ENCODE data around the gene SLC7A4. TPM values are rescaled to one million over a fixed set of nuclear protein-coding genes. Genes with fewer than 3 reads are reported as not detected.
A peak's percentile ranks its signal among the peaks of the same experiment; 100 is the strongest.

The SLC7A4 gene
- total and polyA plus RNA-seq, 7 experiments from 2014 or later: 0.08 to 0.13 (median 0.13) TPM; not detected in 4

DNA sequence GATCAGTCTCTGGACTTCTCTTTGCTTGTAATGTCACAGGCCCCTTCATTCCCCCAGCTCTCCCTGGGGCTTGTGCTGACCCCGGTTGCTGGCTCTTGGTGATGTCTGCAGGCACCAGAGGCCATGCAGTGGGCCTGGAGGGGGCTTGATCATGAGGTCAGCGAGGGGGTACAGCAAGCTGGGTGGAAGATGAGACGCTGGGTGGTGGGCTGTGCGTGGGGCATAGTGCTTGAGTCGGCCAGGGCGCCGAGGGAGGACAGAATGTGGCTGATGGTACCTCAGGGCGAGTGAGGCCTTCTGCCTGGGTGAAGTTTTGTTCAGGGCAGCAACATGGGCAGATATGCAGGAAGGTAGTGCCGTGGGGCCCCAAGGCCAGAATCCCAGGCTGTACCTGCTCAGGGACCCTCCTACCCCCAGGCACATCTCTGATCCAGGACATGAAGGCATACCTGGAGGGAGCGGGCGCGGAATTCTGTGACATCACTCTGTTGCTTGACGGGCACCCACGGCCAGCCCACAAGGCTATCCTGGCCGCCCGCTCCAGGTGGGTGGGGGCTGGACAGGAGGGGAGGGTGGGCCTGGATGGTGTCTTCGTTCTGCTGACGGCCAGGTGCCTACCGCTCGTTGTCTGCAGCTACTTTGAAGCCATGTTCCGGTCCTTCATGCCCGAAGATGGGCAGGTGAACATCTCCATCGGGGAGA lies 36.9 kb downstream of the SLC7A4 start:
- Histone ChIP-seq H3K36me3 (ENCODE audit: control insufficient read depth in 2 of 3, insufficient read depth in 3 of 3, low read length in 3 of 3) (peaks cover 0 to 96% (median 10%) of the 10 kb centered on the region in 3 experiments), H3K4me3 (ENCODE audit: low read length) (no peak overlapping the region), H3K27me3 (ENCODE audit: control insufficient read depth in 2 of 2, insufficient read depth in 2 of 2, low read length in 2 of 2) (no peaks in the 10 kb centered on the region), H3K4me1 (ENCODE audit: control insufficient read depth in 2 of 2, insufficient read depth in 2 of 2, low read length in 2 of 2) (peaks cover 4 to 10% of the 10 kb centered on the region in 2 donors), H3K9me3 (ENCODE audit: control insufficient read depth in 2 of 3, low read length in 3 of 3) (no peaks in the 10 kb centered on the region), H3K27ac (ENCODE audit: low read depth, low read length) (no peak overlapping the region)
- Mint-ChIP-seq H3K4me1 (peaks cover 5 to 15% (median 10%) of the 10 kb centered on the region in 7 donors), H3K36me3 (no peaks in the 10 kb centered on the region), H3K9me3 (no peaks in the 10 kb centered on the region), H3K4me3 (no peak overlapping the region), H3K27ac (peak overlapping the region in 3 of 9 donors; percentile 33 to 75 (median 70)), H3K27me3 (no peaks in the 10 kb centered on the region)
- POLR2A ChIA-PET: no interaction called here
- DNase-seq (no peak), ATAC-seq (no peak)
- intact Hi-C loops (cut with micrococcal nuclease): no loop called here
- CTCF ChIA-PET: no interaction called here

DNA sequence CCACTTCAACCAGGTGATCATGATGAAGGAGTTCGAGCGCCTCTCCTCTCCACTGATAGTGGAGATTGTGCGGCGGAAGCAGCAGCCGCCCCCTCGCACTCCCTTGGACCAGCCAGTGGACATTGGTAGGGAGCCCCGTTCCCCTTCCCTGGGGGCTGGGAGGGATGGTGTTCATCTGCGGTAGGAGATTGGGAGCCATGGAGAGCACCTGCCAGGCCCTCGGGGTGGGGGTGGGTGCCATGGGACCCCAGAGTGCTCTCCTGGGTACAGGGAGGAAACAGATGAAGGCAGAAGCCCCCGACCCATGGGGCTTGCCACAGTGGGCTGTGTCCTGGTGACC lies 37.5 kb downstream of the SLC7A4 start:
- Histone ChIP-seq H3K4me3 (ENCODE audit: low read length) (no peak overlapping the region), H3K9me3 (ENCODE audit: control insufficient read depth in 2 of 3, low read length in 3 of 3) (no peaks in the 10 kb centered on the region), H3K27ac (ENCODE audit: low read depth, low read length) (no peak overlapping the region), H3K4me1 (ENCODE audit: control insufficient read depth in 2 of 2, insufficient read depth in 2 of 2, low read length in 2 of 2) (peaks cover 0 to 4% of the 10 kb centered on the region in 2 donors), H3K27me3 (ENCODE audit: control insufficient read depth in 2 of 2, insufficient read depth in 2 of 2, low read length in 2 of 2) (no peaks in the 10 kb centered on the region), H3K36me3 (ENCODE audit: control insufficient read depth in 2 of 3, insufficient read depth in 3 of 3, low read length in 3 of 3) (peaks cover 0 to 90% (median 9%) of the 10 kb centered on the region in 3 experiments)
- Mint-ChIP-seq H3K27me3 (no peaks in the 10 kb centered on the region), H3K27ac (peak overlapping the region in 1 of 9 donors; percentile 23), H3K36me3 (no peaks in the 10 kb centered on the region), H3K4me3 (no peak overlapping the region), H3K4me1 (peaks cover under 1 to 11% (median 9%) of the 10 kb centered on the region in 7 donors), H3K9me3 (no peaks in the 10 kb centered on the region)
- no peak for ATAC-seq
- ChIA-PET POLR2A (interaction anchor here (1.5 kb wide), 1 partner anchor 9 kb away, joined by 4 read pairs; no protein-coding TSS in a partner anchor), CTCF (no interaction called here)
- intact Hi-C loops (cut with micrococcal nuclease): no loop called here
- DNase-seq: no peak

GRCh38 chr22:20994128-20994901 lies 38.0 kb downstream of the SLC7A4 start:
- ChIA-PET CTCF (no interaction called here), POLR2A (interaction anchor here (1.5 kb wide), 1 partner anchor 9 kb away, joined by 4 read pairs; no protein-coding TSS in a partner anchor)
- Histone ChIP-seq H3K27ac (ENCODE audit: low read depth, low read length) (no peak overlapping the region), H3K36me3 (ENCODE audit: control insufficient read depth in 2 of 3, insufficient read depth in 3 of 3, low read length in 3 of 3) (peaks cover 0 to 85% (median 7%) of the 10 kb centered on the region in 3 experiments), H3K4me3 (ENCODE audit: low read length) (no peak overlapping the region), H3K4me1 (ENCODE audit: control insufficient read depth in 2 of 2, insufficient read depth in 2 of 2, low read length in 2 of 2) (peaks cover 0 to 5% of the 10 kb centered on the region in 2 donors), H3K9me3 (ENCODE audit: control insufficient read depth in 2 of 3, low read length in 3 of 3) (no peaks in the 10 kb centered on the region), H3K27me3 (ENCODE audit: control insufficient read depth in 2 of 2, insufficient read depth in 2 of 2, low read length in 2 of 2) (no peaks in the 10 kb centered on the region)
- peak overlapping the region in 1 of 9 donors; percentile 23 for H3K27ac Mint-ChIP-seq
- DNase-seq (no peak), ATAC-seq (no peak)
- H3K4me3 Mint-ChIP-seq: no peak overlapping the region
- intact Hi-C loops (cut with micrococcal nuclease): no loop called here
- no peaks in the 10 kb centered on the region for H3K9me3 Mint-ChIP-seq
- H3K4me1 Mint-ChIP-seq: peaks cover 0 to 14% (median 10%) of the 10 kb centered on the region in 7 donors
- H3K36me3 Mint-ChIP-seq: no peaks in the 10 kb centered on the region
- no peaks in the 10 kb centered on the region for H3K27me3 Mint-ChIP-seq

- CTCF ChIA-PET: no interaction called here
- POLR2A ChIA-PET: interaction anchor here (1.5 kb wide), 1 partner anchor 8 kb away, joined by 4 read pairs; no protein-coding TSS in a partner anchor
- no peak overlapping the region for H3K27ac Mint-ChIP-seq
- peaks cover 0 to 5% of the 10 kb centered on the region in 2 donors for H3K4me1 ChIP-seq (ENCODE audit: control insufficient read depth in 2 of 2, insufficient read depth in 2 of 2, low read length in 2 of 2)
- no peak for ATAC-seq
- peaks cover 0 to 80% (median 7%) of the 10 kb centered on the region in 3 experiments for H3K36me3 ChIP-seq (ENCODE audit: control insufficient read depth in 2 of 3, insufficient read depth in 3 of 3, low read length in 3 of 3)
- H3K9me3 Mint-ChIP-seq: no peaks in the 10 kb centered on the region
- no peaks in the 10 kb centered on the region for H3K36me3 Mint-ChIP-seq
- H3K27me3 ChIP-seq (ENCODE audit: control insufficient read depth in 2 of 2, insufficient read depth in 2 of 2, low read length in 2 of 2): no peaks in the 10 kb centered on the region
- DNase-seq: no peak
- H3K4me1 Mint-ChIP-seq: peaks cover 0 to 13% (median 8%) of the 10 kb centered on the region in 7 donors
- H3K27ac ChIP-seq (ENCODE audit: low read depth, low read length): no peak overlapping the region
- H3K4me3 ChIP-seq (ENCODE audit: low read length): no peak overlapping the region
- no peaks in the 10 kb centered on the region for H3K27me3 Mint-ChIP-seq
- no peaks in the 10 kb centered on the region for H3K9me3 ChIP-seq (ENCODE audit: control insufficient read depth in 2 of 3, low read length in 3 of 3)
- intact Hi-C loops (cut with micrococcal nuclease): no loop called here
- no peak overlapping the region for H3K4me3 Mint-ChIP-seq
These were observed 38.8 kb downstream of the SLC7A4 start for GRCh38 chr22:20993304-20994127.

DNA sequence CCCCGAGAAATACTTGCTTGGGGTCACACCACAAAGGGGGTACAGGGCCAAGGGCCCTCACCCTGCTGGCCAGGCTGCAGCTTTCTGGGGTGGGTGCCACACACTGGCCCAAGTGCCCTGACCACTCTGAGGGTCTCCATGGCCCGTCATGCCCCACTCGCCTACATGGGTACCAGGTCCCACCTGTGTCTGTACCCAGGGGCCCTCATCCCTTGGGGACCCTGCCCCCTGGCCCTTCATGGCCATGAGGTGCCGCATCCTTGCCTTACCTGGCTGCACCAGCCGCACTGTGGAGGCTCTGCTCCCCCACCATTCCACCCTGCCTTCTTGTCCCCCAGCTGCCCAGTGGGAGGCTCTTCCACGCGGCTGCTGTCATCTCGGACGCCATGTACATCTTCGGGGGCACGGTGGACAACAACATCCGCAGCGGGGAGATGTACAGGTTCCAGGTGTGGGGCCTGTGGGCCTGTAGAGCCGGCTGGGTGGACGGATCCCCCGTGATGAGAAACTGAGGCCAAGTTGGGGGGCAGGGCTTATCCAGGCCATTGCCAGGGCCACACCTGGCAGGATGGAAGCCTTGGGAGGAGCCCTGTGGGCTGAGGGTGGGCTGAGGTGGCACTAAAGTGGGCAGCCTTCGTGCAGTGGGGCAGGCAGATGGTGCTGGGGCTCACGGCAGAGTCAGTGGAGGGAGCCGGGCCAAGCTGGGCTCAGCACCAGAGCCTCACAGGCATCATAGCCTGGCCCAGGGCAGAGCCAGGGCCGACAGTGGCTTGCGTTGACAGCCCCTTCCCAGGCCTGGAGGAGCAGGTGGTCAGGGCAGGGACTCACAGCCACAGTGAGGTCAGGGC lies 39.7 kb downstream of the SLC7A4 start:
- intact Hi-C loops (cut with micrococcal nuclease): no loop called here
- Histone ChIP-seq H3K4me3 (ENCODE audit: low read length) (no peak overlapping the region), H3K9me3 (ENCODE audit: control insufficient read depth in 2 of 3, low read length in 3 of 3) (no peaks in the 10 kb centered on the region), H3K27me3 (ENCODE audit: control insufficient read depth in 2 of 2, insufficient read depth in 2 of 2, low read length in 2 of 2) (no peaks in the 10 kb centered on the region), H3K4me1 (ENCODE audit: control insufficient read depth in 2 of 2, insufficient read depth in 2 of 2, low read length in 2 of 2) (peaks cover 0 to 5% of the 10 kb centered on the region in 2 donors), H3K27ac (ENCODE audit: low read depth, low read length) (no peak overlapping the region), H3K36me3 (ENCODE audit: control insufficient read depth in 2 of 3, insufficient read depth in 3 of 3, low read length in 3 of 3) (peaks cover 0 to 80% (median 7%) of the 10 kb centered on the region in 3 experiments)
- peaks cover 0 to 9% (median 4%) of the 10 kb centered on the region in 7 donors for H3K4me1 Mint-ChIP-seq
- ATAC-seq (no peak), DNase-seq (no peak)
- H3K36me3 Mint-ChIP-seq: peaks cover 0 to 2% (median 0%) of the 10 kb centered on the region in 5 donors
- POLR2A ChIA-PET: interaction anchor here (0.7 kb wide), 1 partner anchor 152 kb away, joined by 3 read pairs; no protein-coding TSS in a partner anchor
- H3K27ac Mint-ChIP-seq: no peak overlapping the region
- H3K27me3 Mint-ChIP-seq: no peaks in the 10 kb centered on the region
- CTCF ChIA-PET: interaction anchor here (0.6 kb wide), 1 partner anchor 544 kb away, joined by 4 read pairs; no protein-coding TSS in a partner anchor
- peaks cover 0 to 1% (median 0%) of the 10 kb centered on the region in 11 donors for H3K9me3 Mint-ChIP-seq
- H3K4me3 Mint-ChIP-seq: no peak overlapping the region
